Stimulated activated CD8-positive, alpha-beta memory T cell treated with anti-CD3 and anti-CD28 coated beads, Interleukin-15, amount 100 ng/mL, for 24 hours (primary cell): ENCODE results near the gene DNAJC9.
"Not testable (repeated sequence)": the region's sequence is repeated elsewhere in the genome, so short reads cannot be mapped to it uniquely, and the experiment has no call there.

Experiments used
- DNase-seq: peaks from one replicate; pipeline ENCODE4 v3.0.0-alpha.2; 2020; ENCODE audit warnings: low read depth

Gene DNAJC9, protein sequence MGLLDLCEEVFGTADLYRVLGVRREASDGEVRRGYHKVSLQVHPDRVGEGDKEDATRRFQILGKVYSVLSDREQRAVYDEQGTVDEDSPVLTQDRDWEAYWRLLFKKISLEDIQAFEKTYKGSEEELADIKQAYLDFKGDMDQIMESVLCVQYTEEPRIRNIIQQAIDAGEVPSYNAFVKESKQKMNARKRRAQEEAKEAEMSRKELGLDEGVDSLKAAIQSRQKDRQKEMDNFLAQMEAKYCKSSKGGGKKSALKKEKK

DNA sequence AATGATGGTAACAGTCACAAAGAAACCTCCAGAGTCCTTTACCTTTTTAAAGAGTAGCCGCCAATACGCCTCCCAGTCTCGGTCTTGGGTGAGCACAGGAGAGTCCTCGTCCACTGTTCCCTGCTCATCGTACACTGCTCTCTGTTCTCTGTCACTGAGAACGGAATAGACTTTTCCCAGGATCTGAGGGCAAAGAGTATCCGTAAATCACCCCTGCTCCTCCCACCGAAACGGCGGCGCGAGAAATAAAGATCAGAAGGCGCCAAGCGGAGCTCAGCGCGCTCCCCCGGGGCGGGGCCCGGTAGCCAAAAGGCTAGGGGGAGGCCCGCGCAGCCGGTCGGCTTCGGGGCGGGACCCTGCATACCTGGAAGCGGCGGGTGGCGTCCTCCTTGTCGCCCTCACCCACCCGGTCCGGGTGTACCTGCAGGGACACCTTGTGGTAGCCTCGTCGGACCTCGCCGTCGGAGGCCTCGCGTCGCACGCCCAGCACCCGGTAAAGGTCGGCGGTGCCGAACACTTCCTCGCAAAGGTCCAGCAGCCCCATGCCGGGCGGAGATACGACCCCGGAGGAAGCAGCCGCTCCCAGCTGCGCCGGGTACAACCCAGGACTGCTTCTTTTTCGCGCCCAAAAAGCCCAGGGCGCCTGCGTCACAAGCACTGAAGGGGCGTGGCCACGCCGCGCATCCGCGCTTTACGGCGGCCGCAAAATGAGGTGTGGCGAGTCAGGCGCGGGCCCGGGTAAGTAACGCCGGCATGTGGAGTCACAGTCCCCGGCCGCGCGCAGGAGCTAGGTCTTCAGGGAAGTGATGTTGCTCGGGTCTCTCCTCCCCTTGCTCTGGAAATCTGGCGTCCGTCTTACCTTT lies at the start of gene DNAJC9:
Gene DNAJC9 (minus strand): TSS at position 610 of the 863 bp plus-strand sequence. CDS start 66 bp downstream, at position 544.
- peak; percentile 96 for DNase-seq

DNA sequence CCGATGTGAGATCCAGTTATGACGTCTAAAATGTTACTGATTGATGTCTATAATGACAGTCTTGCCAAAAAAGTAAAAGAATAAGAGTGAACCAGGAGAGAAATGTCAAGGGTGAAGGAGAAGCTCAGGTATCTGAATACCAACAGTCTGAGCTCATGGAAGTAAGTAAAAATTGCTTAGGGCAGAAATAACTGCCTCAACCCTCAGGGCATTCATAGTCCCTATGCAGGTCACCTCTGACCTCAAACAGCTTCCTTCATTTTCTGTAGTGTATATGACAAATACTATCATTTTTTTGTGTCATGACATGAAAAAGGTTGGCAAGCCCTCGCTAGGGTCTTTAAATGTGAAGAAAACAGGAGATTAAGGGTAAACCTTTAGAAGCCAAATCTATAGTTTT lies 46.4 kb upstream of the DNAJC9 start:
- no peak for DNase-seq

DNA sequence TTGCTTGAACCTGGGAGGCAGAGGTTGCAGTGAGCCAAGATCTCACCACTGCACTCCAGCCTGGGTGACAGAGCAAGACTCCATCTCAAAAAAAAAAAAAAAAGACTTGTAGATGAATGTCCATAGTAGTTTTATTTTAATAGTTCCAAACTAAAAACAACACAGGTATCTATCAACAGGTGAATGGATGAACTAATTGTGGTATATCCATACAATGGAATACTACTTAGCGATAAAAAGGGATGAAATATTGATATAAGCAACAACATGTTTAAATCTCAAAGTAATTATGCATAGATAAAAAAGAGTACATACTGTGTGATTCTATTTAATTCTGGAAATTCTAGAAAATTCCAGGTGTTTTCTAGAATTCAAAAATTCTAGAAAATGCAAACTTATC lies 42.9 kb upstream of the DNAJC9 start:
- DNase-seq: no peak

DNA sequence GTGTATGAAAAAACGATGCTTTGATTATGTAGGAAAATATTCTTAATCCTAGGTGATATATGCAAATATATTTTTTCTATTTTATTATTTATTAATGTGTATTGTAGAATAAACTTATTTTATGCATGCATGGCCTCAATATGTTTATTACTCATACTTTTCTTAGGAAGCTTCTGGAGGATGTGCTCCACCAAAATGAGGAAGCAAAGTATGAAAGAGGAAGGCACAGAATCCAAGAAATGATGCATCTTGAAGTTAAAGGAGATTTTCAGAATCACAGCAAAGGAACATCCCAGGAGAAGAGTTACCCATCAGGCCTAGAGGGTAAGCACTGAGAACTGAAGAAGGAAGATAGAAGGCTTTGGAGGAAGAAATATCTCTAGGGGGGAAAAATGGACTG lies 40.4 kb upstream of the DNAJC9 start:
- no peak for DNase-seq

DNA sequence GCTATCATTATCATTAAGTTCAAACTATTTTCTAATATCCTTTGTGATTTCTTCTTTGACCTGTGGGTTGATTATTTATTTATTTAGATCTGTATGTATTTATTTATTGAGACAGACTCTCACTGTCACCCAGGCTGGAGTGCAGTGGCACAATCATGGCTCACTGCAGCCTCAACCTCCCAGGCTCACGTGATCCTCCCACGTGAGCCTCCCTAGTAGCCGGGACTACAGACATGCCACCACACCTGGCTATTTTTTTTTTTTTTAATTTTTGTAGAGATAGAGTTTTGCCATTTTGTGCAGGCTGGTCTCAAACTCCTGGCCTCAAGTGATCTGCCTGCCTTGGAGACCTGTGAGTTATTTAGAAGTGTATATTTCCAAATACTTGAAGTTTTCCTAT lies 34.0 kb upstream of the DNAJC9 start:
- no peak for DNase-seq

DNA sequence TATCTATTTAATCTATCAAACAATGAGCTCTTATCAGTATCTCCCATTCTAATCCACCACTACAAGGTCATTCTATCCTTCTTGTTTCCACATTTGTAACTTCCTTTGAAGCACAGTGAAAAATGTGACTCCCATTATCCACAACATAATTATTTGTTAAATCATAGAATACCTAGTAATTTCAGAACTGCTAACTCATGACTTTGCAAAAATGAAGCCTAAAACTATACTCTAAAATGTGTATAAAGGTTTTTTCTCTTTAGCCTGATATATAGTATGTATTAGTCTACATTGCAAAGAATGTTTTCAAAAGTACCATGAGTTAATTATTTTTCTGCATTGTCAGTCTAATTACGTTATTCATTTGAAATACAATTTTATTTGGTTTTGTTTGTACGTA lies 17.4 kb upstream of the DNAJC9 start:
- no peak for DNase-seq

DNA sequence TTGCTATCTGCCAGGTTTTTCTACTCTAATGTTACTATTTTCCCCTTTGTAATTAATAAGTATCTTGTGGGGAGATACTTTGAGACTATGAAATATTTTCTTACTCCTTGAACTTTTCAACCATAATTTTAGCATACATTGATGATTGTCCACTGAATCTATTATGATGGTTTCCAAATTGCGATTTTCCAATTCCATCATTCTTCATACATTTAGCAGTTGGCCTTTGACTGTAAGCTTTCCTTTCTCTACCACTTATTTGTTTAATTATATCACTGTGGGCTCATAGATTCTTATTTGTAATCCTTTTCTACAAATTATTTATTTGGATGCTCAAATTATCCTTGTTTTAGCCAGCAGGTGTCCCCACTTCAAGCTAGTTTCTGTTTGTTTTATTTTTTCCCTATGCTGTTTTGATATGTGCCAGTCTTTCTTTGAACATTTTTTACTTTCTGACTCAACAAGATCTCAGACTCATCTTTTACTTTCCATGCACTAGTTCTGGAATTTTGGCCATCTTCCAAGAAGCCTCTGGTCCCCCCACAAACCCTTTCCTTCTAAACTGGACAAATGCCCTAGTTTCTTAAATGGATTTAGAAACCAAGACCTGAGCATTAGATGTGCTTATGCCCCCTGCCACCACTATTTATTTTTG lies 16.8 kb upstream of the DNAJC9 start:
- no peak for DNase-seq

DNA sequence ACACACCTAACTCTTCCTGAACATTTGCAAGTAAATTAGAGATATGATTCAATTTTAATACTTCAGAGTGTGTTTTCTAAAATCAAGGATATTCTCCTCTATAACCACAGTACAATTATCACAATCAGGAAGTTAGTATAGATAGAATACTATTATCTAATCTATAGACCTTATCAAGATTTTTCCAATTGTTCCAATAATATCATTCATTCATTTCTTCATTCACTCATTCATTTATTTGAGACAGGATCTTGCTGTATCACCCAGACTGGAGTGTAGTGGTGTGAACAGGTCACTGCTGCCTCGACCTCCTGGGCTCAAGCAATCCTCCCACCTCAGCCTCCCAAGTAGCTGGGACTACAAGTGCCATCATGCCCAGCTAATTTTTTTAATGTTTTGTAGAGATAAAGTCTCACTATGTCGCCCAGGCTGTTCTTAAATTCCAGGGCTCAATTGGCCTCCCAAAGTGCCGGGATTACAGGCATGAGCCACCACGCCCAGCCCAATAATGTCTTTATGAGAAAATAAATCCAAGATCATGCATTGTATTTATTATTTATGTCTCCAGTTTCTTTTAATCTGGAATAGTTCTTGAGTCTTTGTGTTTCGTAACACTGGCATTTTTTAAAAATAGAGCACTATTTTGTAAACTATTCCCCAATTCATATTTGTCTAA lies 16.0 kb upstream of the DNAJC9 start:
- no peak for DNase-seq

DNA sequence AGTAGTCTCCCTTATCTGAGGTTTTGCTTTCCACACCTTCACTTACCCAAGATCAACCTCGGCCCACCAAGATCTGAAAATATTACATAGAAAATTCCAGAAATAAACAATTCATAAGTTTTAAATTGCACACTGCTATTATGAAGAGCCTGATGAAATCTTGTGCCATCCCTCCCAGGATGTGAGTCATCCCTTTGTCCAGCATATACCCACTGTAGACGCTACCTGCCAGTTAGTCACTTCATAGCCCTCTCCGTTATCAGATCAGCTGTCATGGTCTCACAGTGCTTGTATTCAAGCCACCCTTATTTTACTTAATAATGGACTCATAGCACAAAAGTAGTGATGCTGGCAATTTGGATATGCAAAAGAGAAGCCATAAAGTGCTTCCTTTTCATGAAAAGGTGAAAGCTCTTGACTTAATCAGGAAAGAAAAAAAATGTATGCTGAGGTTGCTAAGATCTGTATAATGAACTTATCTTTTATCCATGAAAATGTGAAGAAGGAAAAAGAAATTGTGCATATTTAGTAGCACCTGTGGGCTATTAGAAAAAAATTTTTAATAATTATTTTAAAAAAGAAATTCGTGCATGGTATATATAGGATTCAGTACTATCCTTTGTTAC lies 15.2 kb upstream of the DNAJC9 start:
- no peak for DNase-seq

DNA sequence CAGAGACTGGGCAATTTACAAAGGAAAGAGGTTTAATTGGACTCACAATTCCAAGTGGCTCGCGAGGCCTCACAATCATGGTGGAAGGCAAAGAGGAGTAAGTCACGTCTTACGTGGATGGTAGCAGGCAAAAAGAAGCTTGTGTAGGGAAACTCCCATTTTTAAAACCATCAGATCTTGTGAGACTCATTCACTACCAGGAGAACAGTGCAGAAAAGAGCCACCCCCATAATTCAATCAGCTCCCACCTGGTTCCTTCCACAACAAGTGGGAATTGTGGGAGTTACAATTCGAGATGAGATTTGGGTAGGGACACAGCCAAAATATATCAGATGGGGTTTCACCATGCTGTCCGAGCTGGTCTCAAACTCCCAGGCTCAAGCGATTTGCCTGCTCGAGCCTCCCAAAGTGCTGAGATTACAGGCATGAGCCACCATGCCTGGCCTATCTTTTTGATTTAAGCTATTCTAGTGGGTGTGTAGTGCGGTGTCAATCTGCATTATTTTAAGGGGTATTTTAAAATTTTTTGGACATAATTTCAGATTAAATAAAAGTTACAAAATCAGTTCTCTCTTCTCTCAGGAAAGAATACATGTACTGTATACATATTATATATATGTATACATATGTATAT lies 14.4 kb upstream of the DNAJC9 start:
- no peak for DNase-seq

DNA sequence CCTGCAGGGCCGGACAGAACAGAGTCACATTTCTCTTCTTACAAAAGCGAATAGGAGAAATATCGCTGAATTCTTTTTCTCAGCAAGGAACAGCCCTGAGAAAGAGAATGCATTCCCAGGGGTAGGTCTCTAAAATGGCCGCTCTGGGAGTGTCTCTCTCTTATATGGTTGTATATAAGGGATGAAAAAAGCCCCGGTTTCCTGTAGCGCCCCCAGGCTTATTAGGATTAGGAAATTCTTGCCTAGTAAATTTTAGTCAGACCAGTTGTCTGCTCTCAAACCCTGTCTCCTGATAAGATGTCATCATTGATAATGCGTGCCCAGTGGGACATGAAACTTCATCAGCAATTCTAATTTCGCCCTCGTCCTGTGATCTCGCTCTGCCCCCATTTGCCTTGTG lies 11.6 kb upstream of the DNAJC9 start:
- DNase-seq: not testable (repeated sequence)

DNA sequence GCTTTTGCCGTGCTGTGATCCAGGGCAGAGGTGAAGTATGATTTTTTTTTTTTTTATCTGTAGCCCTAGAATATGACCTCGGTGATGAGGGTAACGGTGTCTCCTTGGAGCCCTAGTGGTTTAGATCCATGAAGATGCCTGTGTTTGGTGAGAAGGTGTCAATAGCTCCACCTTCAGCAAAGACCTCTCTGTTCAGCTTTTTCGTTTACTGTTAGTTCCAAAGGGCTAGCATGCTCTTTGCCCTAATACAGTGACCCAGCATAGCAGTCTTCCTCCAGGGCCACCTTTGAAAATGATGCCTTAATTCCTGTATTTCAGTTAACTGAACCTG lies 6.1 kb upstream of the DNAJC9 start:
- no peak for DNase-seq

DNA sequence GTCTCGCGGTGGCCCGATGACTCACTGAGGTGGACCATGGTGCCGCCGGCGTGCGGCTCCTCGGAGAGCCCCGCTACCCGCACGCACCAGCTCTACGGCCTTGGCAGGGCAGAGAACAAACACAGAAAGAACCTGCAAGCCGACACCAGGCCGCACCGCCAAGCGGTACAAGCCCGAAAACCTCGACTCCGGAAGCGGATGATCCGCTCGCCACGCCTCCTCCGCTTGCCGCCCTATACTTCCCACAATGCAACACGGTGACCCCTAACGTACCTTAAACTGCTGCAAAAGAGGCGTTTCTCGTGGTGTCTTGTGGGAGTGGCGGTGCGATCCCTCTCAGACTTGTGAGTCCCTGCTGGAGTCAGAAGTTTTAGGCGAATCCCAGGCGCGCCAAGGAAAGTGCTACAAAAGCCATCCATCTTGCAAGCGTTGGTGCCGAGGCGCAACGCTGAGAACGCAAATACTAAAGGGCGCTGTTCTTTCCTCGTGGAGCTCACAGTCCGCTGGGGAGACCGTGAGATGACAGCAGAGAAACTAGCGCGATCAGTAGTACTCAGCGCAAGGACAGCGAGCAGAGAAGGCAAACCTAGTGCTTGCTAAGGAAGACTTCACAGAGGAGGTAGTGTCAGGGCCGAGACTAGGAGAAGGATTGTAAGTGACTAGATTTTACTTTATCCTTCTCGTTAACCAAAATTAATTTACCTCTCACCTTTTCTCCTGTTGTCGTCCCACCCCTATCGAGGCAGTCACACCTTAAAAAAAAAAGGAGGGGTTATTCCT lies 5.6 kb upstream of the DNAJC9 start, which contains the start of gene MRPS16:
Gene MRPS16 (minus strand): TSS at position 200 of the 780 bp plus-strand sequence. CDS start 162 bp downstream, at position 38.
- peak; percentile 75 for DNase-seq

DNA sequence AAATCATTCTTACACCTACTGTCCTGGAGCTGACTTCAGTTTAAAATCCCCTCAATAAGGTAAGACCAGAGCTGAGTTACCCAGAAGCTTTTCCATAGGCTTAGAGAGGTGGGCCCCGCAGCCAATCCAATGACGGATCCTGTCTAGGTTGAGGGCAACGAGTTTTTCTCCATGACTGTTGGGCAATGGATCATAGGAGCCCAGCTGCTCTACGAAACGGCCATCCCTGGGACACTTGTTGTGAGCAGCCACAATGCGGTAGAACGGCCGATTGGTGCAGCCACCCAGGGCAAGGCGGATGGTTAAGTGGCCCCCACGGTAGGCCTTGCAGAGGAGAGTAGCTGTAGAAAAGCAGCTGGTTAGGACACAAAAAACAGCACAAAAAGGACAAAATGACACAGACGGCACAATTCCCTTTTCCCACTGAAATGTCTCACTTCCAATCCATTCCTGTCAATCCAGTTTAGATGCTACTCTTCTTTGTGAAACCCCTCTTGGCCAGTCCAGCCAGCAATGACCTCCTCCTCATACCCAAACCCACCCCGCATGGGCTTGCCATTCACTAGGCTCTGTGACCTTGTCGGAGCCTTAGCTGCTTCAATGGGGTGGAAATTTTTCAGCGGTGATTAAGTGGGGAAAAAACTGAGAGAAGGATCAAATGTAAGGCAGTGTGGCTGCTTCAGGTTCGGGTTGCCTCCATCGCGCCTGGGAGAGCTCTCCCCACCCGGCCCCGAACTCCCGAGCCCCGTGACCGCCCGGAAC lies 4.8 kb upstream of the DNAJC9 start:
- DNase-seq: no peak

DNA sequence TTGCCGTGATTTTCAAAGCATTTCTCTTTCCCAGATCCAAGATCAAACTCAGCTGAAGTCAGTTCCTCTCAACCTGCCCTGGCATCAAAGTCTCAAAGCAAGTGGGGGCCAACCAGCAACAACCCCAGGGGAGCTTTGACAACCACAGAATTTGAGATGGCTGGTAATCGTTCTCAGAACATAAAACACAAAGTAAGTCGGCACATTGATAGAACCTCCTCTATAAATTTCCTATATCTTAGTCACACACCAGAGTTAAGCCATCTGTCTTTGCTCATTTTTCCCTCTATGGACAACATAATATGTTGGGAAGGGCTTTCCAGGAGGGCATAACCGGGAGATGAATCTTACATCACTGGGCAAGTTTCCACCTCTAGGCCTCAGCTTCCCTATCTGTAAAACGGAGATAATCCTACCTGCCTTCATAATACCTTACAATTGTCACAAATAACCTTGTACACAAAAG lies 1.2 kb upstream of the DNAJC9 start:
- no peak for DNase-seq

DNA sequence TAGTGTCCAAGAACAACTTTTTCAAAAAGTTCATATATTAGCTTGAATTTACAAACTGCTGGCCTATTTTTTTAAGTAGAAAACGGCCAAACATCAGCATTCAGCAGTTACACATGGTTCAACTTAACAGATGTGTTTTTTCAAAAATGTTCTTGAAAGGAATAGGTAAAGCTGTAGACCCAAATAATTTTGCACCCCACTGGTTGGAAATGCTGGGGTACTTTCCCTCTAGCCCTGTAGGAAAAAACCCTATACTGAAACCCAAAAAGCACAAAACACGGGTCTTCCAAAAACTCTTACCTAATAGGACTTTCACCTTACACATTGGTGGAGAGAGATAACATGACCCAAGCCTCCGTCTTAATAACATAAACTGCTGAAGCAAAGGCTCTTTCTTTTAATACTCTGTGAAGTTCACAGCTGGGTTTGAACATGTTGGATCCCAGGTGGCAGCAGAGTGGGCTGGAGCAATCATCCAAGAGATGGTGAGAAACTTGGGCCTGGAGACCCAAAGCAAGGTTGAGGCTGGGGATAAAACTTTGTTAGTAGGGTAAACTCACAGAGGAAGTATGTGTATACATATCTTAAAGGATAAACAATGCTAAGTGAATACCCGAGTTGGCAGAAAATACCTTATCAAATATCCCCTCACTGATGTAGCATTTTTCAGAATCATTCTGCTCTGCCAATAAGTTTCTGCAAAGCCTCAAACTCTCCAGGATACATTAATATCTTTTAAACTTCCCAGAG lies 629 bp upstream of the DNAJC9 start:
- no peak for DNase-seq

DNA sequence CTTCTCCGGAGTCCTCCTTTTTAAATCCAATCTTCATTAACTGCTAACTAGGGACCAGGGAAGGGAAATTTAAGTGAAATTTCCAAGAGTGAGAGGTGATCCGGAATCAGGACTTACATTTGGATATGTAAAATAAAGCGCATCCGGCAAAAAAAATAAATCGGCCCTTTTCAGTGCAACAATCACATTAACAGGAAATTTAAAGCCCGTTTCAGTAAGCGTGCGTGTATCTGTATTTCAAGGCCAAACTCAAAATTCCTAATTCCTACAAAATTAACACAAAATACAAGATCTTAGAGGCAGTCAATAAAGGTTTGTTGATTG lies 771 bp downstream of the DNAJC9 start:
- no peak for DNase-seq

DNA sequence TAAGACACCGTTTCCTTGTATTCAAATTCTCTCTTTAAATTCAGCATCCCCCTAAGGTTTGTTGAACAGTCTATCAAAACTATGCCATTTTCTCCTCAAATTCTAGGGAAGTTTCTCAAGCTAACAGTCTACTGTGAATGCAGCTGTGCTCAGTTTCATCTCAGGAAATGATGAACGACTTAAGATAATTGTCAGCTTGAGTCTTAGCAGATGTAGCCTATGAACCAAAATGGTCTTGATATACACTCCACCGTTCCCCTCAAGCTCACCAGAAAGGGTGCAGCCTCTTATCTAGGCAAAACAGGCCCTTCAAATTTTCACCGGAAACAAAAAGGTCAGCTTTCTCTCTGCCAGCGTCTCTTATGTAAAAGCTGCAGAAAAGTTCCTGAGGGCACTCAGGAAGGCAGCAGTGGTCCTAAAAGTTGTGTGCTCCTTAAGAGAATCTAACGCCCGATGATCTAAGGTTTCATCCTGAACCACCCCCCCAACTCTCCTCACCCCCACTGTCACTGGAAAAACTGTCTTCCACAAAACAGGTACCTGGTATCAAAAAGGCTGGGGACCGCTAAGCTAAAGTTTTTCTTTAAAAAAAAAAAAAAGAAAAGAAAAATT lies 2.1 kb downstream of the DNAJC9 start:
- no peak for DNase-seq

DNA sequence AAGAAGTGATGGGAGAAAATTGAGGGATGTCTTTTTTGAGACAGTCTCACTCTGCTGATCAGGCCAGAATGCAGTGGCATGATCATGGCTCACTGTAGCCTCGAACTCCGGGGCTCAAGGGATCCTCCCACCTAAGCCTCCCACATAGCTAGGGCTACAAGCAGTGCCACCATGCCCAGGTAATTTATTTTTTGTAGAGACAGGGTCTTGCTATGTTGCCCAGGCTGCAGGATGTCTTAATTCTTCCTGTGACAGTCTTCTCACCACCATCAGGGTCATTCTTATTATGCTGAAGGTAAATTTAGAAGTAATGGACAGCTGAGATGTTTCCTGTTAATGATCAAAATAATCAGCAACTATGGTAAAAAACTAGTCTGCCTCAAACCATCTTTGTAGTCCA lies 7.1 kb downstream of the DNAJC9 start:
- DNase-seq: no peak
